H54 (cell line): ENCODE data around the gene CEP128.

Experiments
- DNase-seq: peaks from one replicate; pipeline ENCODE4 v3.0.0; 2011; ENCODE audit warnings: low spot score, mixed read lengths; ENCODE audit not compliant: insufficient read length
- FAIRE-seq: peaks from 3 replicates; lab custom pipeline; 2011; peaks lifted over from hg19 to GRCh38; lab: Jason Lieb, UNC
- POLR2A ChIP-seq: IDR thresholded peaks from 2 replicates; pipeline ENCODE4 v1.6.1; 2011; ENCODE audit warnings: low read depth, mild to moderate bottlenecking, low read length

Gene CEP128

DNA sequence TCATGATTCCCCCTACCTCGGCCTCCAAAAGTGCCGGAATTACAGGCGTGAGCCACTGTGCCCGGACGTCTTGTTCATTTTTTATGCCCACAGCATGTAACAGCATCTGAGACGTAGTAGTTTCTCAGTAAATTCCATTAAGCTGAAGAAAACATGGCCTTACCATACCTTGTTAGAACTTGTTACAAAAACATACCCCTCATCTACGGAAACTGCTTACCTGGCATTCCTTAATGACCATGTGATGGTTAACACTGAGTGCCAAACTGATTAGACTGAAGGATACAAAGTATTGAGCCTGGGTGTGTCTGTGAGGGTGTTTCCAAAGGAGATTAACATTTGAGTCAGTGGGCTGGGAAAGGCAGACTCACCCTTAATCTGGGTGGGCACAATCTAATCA lies 186.8 kb downstream of the CEP128 start:
- FAIRE-seq (no peak), DNase-seq (no peak)
- no peak for TF ChIP-seq POLR2A

DNA sequence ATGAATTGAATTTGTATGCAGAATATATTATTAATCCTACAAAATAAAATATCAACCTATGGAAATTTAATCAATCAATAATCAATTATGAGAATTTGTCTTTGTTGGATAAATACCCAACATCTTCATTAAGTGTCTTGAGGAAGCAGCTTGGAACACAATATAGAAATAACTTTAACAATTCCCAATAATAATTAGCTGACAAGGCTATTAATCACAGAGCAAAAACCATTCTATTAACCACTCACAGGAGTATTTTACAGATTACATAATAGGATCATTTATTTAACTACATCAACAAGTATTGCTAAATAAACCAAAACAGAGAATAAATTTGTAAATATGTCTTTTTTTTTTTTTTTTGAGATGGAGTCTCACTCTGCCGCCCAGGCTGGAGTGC lies 190.3 kb downstream of the CEP128 start:
- DNase-seq = no peak
- TF ChIP-seq POLR2A = no peak
- no peak for FAIRE-seq

DNA sequence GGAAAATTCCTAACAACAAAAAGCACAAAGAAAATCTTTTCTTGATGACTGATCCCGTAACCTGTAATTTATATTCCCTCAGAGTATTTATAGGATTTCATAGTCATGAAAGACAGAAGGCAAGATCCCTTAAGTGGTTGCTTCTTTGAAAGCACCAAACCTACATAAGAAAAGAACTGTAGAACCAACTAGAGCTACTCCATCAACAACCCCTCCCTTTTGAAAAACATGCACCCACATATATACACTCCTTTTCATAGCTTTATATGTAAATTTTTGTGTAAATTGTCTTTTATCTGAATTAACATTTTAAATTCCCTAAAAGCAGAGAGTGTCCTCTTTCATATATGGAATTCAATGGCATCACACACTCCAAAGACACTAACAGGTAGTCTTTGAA lies 215.3 kb downstream of the CEP128 start:
- FAIRE-seq = no peak
- no peak for DNase-seq
- no peak for TF ChIP-seq POLR2A

GRCh38 chr14:80718940-80719339 lies 222.6 kb downstream of the CEP128 start:
- DNase-seq = no peak
- FAIRE-seq = no peak
- TF ChIP-seq POLR2A = no peak

DNA sequence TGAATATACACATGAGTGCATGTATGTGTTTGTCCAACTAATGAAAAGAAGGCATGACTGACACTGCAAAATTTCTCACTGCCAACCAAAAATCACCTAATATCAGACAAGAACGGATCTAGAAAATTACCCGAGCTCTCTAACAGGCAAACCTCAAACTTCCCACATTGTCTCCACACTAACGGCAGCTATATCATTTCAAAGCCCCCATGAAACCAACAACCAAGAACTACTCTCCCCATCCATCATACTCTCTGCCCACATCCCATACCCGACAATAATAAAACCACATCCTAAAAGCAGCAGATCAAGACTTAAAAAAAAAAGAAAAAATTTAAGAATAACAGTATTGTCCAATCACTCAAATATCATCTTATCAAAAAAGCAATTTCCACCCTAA lies 227.1 kb downstream of the CEP128 start:
- no peak for FAIRE-seq
- DNase-seq = no peak
- TF ChIP-seq POLR2A = no peak

DNA sequence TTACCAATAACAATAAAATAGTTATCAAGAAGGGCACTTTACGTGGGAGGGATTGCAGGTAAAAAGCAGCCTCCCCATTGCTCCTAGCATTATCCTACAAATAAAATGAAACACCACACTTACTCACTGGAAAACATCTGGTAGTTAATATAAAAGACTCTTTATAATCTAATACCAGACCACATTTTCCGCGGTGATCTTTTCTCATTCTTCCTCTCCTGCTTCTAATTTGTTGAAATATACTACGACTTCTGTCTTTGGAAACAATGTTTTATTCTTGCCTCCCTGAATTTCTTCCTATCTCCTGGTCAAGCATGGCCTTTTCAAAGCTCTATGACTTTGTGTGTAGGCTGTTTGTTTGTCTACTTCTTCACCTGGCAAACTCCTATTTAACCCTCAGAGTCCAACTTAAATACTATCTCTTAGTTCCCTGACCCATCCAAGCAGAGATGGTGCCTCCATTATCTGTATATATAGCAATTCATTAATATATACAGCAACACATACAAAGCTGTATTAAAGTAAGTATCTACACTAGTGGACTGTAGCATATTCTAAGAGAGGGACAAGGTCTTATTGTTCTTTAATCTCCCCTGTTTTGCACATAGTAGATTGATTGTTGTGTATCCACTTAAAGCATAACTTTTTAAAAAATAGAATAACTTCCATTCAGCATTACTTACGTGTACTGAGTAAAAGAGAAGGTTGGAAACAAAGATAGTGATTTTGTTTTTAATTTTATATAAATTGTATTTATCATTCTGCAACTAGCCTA lies 228.3 kb downstream of the CEP128 start:
- no peak for TF ChIP-seq POLR2A
- DNase-seq = no peak
- no peak for FAIRE-seq

- TF ChIP-seq POLR2A = no peak
- DNase-seq (no peak), FAIRE-seq (no peak)
Measured at GRCh38 chr14:80705241-80705980, 236.1 kb downstream of the CEP128 start.

GRCh38 chr14:80700601-80701000 lies 240.9 kb downstream of the CEP128 start:
- no peak for DNase-seq
- FAIRE-seq = no peak

DNA sequence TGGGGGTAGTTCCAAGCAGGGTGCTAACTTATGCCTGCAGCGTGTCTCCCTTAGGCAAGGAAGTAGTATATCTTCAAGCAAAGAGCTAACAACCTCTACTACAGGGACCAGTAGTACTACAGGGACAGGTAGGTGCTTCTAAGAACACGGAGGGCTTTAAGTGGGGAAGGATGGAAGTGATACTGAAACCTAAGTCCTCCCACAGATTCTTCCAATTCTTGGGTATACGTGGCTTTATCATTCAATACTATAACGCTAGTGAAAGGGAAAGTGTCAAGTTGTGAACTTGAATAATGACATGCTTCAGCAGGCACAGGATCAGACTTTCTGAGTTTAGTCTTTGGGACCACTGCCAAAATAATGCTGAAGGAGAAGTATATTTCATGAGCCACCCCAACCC lies 241.7 kb downstream of the CEP128 start:
- TF ChIP-seq POLR2A = no peak
- FAIRE-seq = no peak

More at GRCh38 chr14:80700601-80701000, 240.9 kb downstream of the CEP128 start:
- TF ChIP-seq POLR2A = no peak

GRCh38 chr14:80698974-80699373 lies 242.6 kb downstream of the CEP128 start:
- no peak for DNase-seq
- TF ChIP-seq POLR2A = no peak
- FAIRE-seq = no peak

More for the DNA sequence above, 241.7 kb downstream of the CEP128 start:
- no peak for DNase-seq

DNA sequence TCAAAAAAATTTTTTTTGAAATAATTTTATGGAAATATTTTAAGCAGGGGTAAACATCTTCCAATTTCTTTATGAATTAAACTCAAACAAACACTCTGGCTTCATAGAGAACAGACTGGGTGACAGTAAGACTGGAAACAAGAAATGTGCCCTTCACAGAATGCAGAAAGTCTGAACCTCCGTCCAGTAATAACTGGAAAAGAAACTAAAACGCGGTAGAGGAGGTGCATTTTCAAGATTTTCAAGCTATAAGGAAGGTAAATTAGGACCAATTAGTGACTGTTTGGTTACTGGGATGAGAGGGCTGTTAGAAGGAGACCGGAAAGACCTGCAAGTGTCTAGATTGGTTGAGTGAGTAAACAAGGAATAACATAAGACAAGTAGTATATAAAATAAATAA lies 245.7 kb downstream of the CEP128 start:
- DNase-seq (no peak), FAIRE-seq (no peak)
- no peak for TF ChIP-seq POLR2A

- FAIRE-seq (no peak), DNase-seq (no peak)
- TF ChIP-seq POLR2A = no peak
Measured at GRCh38 chr14:80692903-80693302, 248.6 kb downstream of the CEP128 start.

GRCh38 chr14:80681651-80682050 lies 259.9 kb downstream of the CEP128 start:
- DNase-seq (no peak), FAIRE-seq (no peak)
- TF ChIP-seq POLR2A = no peak

DNA sequence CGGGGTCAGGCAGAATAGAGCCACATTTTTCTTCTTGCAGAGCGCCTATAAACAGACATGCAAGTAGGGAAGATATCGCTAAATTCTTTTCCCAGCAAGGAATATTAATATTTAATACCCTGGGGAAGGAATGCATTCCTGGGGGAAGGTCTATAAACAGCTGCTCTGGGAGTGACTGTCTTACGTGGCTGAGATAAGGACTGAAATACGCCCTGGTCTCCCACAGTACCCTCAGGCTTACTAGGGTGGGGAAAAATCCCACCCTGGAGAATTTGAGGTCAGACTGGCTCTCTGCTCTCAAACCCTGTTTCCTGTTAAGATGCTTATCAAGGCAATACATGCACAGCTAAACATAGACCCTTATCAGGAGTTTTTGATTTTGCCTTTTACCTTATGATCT lies 262.3 kb downstream of the CEP128 start:
- DNase-seq (no peak), FAIRE-seq (no peak)
- TF ChIP-seq POLR2A = no peak
